ENCODE data around the gene MAGEB17.

DNA sequence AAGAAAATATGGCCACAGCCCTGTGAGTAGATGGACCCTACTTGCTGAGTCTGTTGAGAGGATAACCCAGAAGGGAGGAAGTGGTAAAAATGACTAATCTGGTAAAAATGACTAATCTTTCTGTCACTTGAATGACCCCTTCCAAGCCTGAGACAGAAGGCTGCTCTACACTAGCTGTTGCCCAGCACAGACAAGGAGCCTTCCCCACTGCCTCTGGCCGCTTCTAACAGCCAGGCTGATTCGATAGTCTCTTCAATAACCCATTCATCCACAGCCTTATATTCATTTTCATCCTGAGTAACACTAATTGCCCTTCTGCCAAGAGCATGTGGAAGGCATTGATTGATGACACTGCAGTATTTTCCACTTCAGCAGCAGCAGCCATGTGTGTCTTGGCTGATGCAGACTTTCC lies 18.4 kb downstream of the MAGEB17 start:
- TF ChIP-seq, protein P1, sequence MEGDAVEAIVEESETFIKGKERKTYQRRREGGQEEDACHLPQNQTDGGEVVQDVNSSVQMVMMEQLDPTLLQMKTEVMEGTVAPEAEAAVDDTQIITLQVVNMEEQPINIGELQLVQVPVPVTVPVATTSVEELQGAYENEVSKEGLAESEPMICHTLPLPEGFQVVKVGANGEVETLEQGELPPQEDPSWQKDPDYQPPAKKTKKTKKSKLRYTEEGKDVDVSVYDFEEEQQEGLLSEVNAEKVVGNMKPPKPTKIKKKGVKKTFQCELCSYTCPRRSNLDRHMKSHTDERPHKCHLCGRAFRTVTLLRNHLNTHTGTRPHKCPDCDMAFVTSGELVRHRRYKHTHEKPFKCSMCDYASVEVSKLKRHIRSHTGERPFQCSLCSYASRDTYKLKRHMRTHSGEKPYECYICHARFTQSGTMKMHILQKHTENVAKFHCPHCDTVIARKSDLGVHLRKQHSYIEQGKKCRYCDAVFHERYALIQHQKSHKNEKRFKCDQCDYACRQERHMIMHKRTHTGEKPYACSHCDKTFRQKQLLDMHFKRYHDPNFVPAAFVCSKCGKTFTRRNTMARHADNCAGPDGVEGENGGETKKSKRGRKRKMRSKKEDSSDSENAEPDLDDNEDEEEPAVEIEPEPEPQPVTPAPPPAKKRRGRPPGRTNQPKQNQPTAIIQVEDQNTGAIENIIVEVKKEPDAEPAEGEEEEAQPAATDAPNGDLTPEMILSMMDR (IDR thresholded peaks at IDR 0.05) = no peak
- no peak for TF ChIP-seq POLR2A (IDR thresholded peaks at IDR 0.05)
- TF ChIP-seq EP300 (IDR thresholded peaks at IDR 0.05) = no peak
- no peak for TF ChIP-seq POLR2AphosphoS5 (IDR thresholded peaks at IDR 0.05)
